ENCODE data around the gene EIPR1. TPM values are rescaled to one million over a fixed set of nuclear protein-coding genes. Genes with fewer than 3 reads are reported as not detected.

Gene EIPR1
- total and polyA plus RNA-seq, 2 donors from 2014 or later: 28.2 to 37.8 TPM

GRCh38 chr2:3192920-3193319, 184.7 kb downstream of the EIPR1 start:
- Histone ChIP-seq H3K9ac (ENCODE audit: low read length in 3 of 3) (no peak overlapping the region), H3K4me1 (ENCODE audit: control insufficient read depth in 2 of 3, insufficient read depth in 2 of 3, low read depth in 1 of 3, low read length in 3 of 3) (no peaks in the 10 kb centered on the region), H3K4me3 (ENCODE audit: low read length in 3 of 3) (no peak overlapping the region), H3K27ac (ENCODE audit: low read depth in 2 of 2, low read length in 2 of 2) (no peak overlapping the region), H3K27me3 (ENCODE audit: control insufficient read depth, insufficient read depth, low read length) (no peaks in the 10 kb centered on the region), H3K9me3 (ENCODE audit: control insufficient read depth in 2 of 3, insufficient read depth in 1 of 3, low read length in 3 of 3) (no peaks in the 10 kb centered on the region), H3K36me3 (ENCODE audit: control insufficient read depth in 2 of 3, insufficient read depth in 3 of 3, low read length in 3 of 3) (peaks cover 0 to 31% (median 6%) of the 10 kb centered on the region in 3 donors)
- no peak for TF ChIP-seq CTCF (IDR thresholded peaks at IDR 0.05; ENCODE audit: borderline replicate concordance, extremely low read depth, insufficient read depth)
- no peak for FAIRE-seq
- intact Hi-C loops (cut with DNase I): no loop called here
- no peak for DNase-seq

GRCh38 chr2:3192281-3192818, 185.3 kb downstream of the EIPR1 start:
- H3K9ac ChIP-seq (ENCODE audit: low read length in 3 of 3): no peak overlapping the region
- no peak overlapping the region for H3K4me3 ChIP-seq (ENCODE audit: low read length in 3 of 3)
- peaks cover 0 to 31% (median 6%) of the 10 kb centered on the region in 3 donors for H3K36me3 ChIP-seq (ENCODE audit: control insufficient read depth in 2 of 3, insufficient read depth in 3 of 3, low read length in 3 of 3)
- H3K27ac ChIP-seq (ENCODE audit: low read depth in 2 of 2, low read length in 2 of 2): no peak overlapping the region
- intact Hi-C loops (cut with DNase I): no loop called here
- H3K9me3 ChIP-seq (ENCODE audit: control insufficient read depth in 2 of 3, insufficient read depth in 1 of 3, low read length in 3 of 3): no peaks in the 10 kb centered on the region
- DNase-seq (no peak), FAIRE-seq (no peak)
- H3K27me3 ChIP-seq (ENCODE audit: control insufficient read depth, insufficient read depth, low read length): no peaks in the 10 kb centered on the region
- TF ChIP-seq CTCF (IDR thresholded peaks at IDR 0.05; ENCODE audit: borderline replicate concordance, extremely low read depth, insufficient read depth): no peak
- H3K4me1 ChIP-seq (ENCODE audit: control insufficient read depth in 2 of 3, insufficient read depth in 2 of 3, low read depth in 1 of 3, low read length in 3 of 3): no peaks in the 10 kb centered on the region

GRCh38 chr2:3189961-3190360, 187.7 kb downstream of the EIPR1 start:
- no peak for TF ChIP-seq CTCF (IDR thresholded peaks at IDR 0.05; ENCODE audit: borderline replicate concordance, extremely low read depth, insufficient read depth)

More at GRCh38 chr2:3189961-3190360, 187.7 kb downstream of the EIPR1 start:
- Histone ChIP-seq H3K4me3 (ENCODE audit: low read length in 3 of 3) (no peak overlapping the region), H3K9ac (ENCODE audit: low read length in 3 of 3) (no peak overlapping the region), H3K4me1 (ENCODE audit: control insufficient read depth in 2 of 3, insufficient read depth in 2 of 3, low read depth in 1 of 3, low read length in 3 of 3) (no peaks in the 10 kb centered on the region), H3K9me3 (ENCODE audit: control insufficient read depth in 2 of 3, insufficient read depth in 1 of 3, low read length in 3 of 3) (no peaks in the 10 kb centered on the region), H3K36me3 (ENCODE audit: control insufficient read depth in 2 of 3, insufficient read depth in 3 of 3, low read length in 3 of 3) (peaks cover 0 to 33% (median 5%) of the 10 kb centered on the region in 3 donors), H3K27me3 (ENCODE audit: control insufficient read depth, insufficient read depth, low read length) (no peaks in the 10 kb centered on the region), H3K27ac (ENCODE audit: low read depth in 2 of 2, low read length in 2 of 2) (no peak overlapping the region)
- FAIRE-seq: no peak
- intact Hi-C loops (cut with DNase I): no loop called here
- peak in 1 of 5 donors; percentile 53 for DNase-seq

All from kidney (tissue), 14 donors.